Activated CD4-positive, alpha-beta T cell treated with anti-CD3 and anti-CD28 coated beads for 48 hours (primary cell): ENCODE results near the gene NLGN4X.

ENCODE experiments used
- DNase-seq: peaks from one replicate; pipeline ENCODE4 v3.0.0-alpha.2; 2020

The NLGN4X gene

GRCh38 chrX:6149060-6149872, 79.4 kb downstream of the NLGN4X start:
- DNase-seq, result no peak

- no peak for DNase-seq
These were observed 94.4 kb downstream of the NLGN4X start for GRCh38 chrX:6134255-6134654.

- DNase-seq, result no peak
These were observed 95.7 kb downstream of the NLGN4X start for GRCh38 chrX:6132970-6133369.

DNA sequence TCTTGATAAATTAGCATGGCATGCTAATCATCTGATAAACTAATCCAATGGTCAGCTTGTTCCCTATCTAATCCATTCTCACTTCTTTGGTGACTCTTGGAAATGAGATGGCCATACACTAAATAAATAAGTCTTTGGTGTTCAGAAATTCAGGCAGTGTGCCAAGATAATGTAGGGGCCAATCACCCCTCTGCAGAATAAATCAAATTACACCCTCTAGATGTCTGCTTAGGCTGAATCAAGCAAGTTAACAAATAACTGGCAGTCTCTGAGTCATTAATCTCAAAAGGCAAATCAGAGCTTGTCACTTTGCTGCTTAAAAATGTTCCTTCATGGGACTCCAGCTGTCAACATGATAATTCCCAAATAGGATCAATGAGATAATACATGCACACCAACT, 97.4 kb downstream of the NLGN4X start:
- no peak for DNase-seq

DNA sequence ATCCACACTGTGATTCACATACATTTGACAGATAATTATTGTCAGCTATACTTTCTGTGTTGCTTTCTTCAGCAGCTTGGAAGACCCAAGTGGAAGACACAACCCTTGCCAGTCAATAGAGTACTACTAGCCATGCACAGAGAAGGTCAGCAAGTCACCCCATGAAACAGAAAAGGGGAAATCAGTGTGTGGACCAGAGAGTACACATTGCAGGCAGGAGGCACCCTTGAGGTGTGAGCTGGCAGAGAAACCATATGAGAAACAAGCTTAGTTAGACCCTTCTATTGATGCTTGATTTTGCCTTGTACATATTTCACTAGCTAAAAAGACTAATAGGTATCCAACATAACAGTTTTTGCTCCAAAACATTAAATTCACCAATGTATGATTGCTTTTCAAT, 99.5 kb downstream of the NLGN4X start:
- DNase-seq, result no peak

DNA sequence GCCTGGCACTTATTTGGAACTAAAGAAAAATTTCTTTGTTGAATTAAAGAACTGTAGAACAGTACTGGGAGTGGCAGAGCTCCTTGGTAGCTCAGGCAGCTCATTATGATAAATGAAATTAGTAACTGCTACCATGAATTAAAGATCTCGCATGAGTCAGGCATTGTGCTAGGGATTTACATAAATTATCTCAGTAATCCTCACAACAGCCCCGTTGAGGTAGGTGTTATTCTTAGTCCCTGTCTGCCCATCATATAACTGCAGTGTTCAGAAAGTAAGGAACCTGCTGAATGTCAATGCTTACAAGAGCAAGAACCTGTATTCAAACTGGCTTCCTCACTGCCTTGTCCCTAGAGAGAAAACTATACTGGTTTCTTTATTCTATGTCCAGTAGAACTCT, 108.3 kb downstream of the NLGN4X start:
- no peak for DNase-seq

DNA sequence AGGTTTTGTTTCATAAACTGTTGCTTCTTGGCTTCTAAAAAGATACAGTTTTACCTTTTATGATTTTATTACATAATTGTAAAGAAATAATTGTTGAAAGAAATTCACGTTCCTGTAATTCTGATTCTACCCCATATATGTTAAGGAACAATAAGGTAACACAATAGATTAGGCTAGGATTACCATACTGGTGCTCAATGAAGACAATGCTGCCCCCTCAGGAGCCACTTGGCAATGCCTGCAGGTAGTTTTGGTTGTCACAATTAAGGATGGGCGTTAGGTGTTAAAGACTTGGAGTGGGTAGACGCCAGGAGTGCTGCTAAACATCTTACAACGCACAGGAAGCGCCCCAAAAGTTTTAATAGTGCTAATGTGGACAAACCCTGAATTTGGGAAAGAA, 133.2 kb downstream of the NLGN4X start:
- no peak for DNase-seq

GRCh38 chrX:6074532-6074931, 154.1 kb downstream of the NLGN4X start:
- DNase-seq, result no peak

DNA sequence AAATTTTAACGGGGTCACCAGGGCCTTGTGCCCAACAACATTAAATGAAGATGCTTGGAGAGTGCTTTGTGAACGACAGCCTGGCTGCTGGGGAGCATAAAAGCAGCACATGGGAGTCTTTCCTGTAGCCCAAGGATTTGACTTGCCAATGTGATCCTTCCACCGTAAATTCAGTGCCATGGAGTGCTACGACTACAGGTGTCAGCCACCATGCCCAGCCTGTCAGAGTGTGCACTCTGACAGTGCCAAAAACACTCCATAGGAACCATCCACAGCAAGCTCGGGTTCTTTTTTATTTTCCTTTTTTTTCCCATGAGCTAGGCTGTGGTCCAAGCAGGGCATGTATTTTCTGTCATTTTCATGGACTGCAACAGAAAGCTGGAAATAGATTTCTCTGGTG, 156.9 kb downstream of the NLGN4X start:
- no peak for DNase-seq

- DNase-seq, result no peak
These were observed 161.1 kb downstream of the NLGN4X start for GRCh38 chrX:6067600-6067999.

DNA sequence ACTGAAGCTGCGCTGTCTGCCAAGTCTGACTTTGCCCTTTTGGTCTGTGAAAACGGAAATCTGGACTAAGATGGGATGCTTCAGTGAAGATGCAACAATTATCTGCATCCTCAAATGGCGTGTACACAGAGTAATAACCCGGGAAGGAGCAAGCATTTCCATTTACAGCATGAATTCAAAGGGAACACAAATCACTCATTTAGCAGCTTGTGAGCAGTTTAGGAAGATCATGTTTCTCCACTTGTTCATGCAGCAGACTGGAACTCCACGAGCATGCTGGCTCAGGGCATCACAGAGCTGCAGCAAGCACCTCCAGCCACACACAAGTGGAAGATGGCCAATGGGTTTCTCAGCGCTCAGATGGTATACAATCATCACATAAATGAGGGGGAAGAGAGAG, 175.5 kb downstream of the NLGN4X start:
- no peak for DNase-seq

GRCh38 chrX:6052111-6052745, 176.4 kb downstream of the NLGN4X start:
- no peak for DNase-seq

GRCh38 chrX:6049132-6049531, 179.5 kb downstream of the NLGN4X start:
- no peak for DNase-seq

DNA sequence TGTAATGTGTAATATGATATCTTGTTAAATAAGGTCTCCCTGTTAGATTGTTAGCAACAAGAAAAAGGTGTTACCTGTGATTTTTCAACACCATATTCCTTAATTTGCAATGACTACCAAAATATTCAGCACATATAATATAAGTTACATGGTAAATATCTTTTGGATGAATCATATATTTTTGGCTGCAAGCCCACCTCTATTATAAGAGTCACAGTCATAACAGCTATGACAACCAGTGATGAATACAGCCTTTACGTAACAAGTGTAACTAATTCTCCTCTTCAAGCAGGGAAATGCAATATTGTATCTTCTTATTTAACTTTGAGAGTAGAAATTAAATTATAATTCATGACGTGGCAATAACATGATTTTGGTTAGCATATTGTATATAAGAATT, 187.0 kb downstream of the NLGN4X start:
- no peak for DNase-seq

GRCh38 chrX:6029014-6029413, 199.7 kb downstream of the NLGN4X start:
- DNase-seq, result no peak

- no peak for DNase-seq
These were observed 201.7 kb downstream of the NLGN4X start for GRCh38 chrX:6026980-6027379.

DNA sequence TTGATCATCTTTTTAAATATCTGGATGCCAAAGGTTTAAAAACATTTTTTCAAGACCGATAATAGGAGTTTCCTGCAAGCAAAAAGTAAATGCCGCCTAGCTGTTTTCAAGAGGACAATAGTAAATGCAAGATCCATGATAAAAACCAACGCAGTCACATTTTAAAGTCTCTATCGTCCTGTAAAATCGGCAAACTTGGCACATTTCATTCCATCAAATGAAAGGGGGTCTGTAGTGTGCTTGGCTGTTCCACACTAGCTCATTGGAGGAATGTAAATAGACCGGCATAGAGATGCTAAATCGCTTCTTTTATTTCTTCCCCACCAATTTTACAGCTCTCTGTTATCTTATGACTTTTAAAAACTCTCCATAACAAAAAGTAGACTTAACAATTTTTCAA, 202.2 kb downstream of the NLGN4X start:
- no peak for DNase-seq

DNA sequence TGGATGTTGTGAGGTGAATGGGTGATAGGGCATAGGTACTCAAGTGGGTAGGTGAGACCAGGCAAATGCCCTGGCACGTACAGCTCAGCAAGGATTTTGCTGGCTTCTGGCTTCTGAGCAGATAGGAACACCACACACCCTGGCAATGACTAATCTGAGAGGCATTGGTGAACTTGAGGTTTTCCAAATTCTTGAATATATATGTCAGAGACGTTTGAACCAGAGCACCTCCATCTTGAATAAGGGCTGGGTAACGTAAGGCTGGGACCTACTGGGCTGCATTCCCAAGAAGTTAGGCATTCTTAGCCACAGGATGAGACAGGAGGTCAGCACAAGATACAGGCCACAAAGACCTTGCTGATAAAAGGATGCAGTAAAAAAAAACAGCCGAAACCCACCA, 204.5 kb downstream of the NLGN4X start:
- DNase-seq, result no peak

- peak; percentile 30 for DNase-seq
These were observed 207.2 kb downstream of the NLGN4X start for GRCh38 chrX:6021316-6022091.

GRCh38 chrX:6019076-6019475, 209.6 kb downstream of the NLGN4X start:
- DNase-seq, result no peak

DNA sequence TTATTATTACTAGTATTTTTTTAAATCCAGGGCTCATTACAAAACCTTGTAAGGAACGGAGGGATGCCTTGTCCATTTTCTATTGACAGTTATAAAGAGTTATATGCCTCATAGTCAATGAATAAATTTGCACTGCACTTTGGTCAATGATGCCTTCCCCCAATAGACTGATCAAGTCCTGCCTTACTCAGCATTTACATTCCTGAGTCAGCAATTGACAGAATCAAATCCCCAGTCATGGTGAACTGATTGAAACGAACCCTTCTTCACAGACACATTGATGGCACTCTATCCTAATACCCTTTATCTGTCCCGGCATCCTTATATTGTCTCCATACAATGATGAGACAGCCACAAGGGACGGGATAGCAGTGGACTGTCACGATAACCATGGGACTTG, 213.2 kb downstream of the NLGN4X start:
- no peak for DNase-seq

DNA sequence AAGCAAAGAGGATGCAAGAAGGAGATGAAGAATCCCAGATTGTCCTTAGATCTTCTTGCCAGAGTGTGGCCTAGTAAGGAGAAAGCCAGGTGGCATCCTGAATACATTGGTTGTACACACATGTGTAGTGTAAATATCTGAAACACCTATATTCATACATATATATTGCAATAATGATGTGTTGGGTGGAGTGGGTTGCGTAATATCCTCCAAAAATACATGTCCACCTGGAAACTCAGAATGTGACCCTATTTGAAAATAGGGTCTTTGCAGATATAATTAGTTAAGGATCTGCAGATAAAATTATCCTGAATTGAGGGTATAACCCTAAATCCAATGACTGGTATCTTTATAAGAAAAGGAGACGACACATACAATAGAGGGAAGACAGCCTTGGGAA, 216.3 kb downstream of the NLGN4X start:
- no peak for DNase-seq

DNA sequence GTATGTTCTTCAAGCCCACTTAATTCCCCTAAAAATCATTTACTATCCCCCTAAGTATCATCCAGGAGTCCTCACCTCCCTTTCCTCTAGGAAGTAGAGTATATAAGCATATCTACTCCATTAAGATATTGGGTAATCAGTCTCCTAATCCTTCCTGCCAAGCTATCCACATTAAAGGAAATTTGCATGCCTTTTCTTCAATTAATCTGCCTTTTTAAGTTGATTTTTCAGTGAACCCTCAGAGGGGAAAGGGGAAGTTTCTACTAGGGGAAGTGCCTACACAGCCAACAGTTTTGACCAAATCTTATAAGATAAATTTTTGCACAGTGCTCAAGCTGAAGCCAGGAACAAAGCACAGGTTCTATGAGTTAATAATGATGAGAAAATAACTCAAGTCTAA, 222.8 kb downstream of the NLGN4X start:
- no peak for DNase-seq

DNA sequence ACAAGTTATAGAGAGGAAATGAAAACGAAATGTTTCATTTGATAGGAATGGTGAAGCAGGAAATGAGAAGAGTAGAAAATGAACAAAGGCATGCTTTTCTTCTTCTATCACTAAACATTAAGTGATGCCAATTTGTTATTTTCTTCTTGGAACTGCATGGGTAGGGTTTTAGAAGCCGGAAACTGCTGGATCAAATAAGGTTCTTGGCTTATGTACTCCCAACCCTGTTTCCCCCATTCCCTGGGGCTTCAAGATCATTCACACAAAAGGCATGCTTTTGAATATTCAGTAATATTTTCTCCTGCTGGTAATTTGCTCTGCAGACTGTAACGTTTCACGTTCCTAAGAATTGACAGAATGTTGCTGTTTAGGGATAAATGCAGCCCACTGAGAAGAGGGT, 224.1 kb downstream of the NLGN4X start:
- no peak for DNase-seq
